OCI-LY3 (cell line): ENCODE results near the gene CAP1.

Experiments
- H2AFZ ChIP-seq: fragments of 200-600, 300-600 bp; shearing (Covaris generic); 2 replicates; pipeline ENCODE4 v1.6.0; 2014; ENCODE audit warnings: antibody characterized with exemption, low read depth, low read length
- H3K27ac ChIP-seq: fragments of 200-600, 300-600 bp; sonication (generic); 2 replicates; pipeline ENCODE4 v1.5.1; 2014; ENCODE audit warnings: mild to moderate bottlenecking, low read length, moderate library complexity, mixed read lengths
- H3K27me3 ChIP-seq: fragments of 200-600, 300-600 bp; sonication (generic); 2 replicates; pipeline ENCODE4 v1.6.1; 2014; ENCODE audit warnings: low read depth, low read length, mixed read lengths
- H3K36me3 ChIP-seq: fragments of 200-600, 300-600 bp; sonication (generic); replicated peaks from 2 replicates; pipeline ENCODE3; 2014; ENCODE audit warnings: low read depth, low read length, mixed read lengths
- H3K4me1 ChIP-seq: fragments of 300-600, 200-600 bp; sonication (generic); 2 replicates; pipeline ENCODE4 v1.6.1; 2014; ENCODE audit warnings: low read length, mixed read lengths
- H3K4me2 ChIP-seq: fragments of 200-600, 300-600 bp; sonication (generic); 2 replicates; pipeline ENCODE4 v1.6.1; 2014; ENCODE audit warnings: low read length, mixed read lengths
- H3K4me3 ChIP-seq: fragments of 300-600, 200-600 bp; sonication (generic); 2 replicates; pipeline ENCODE4 v1.5.1; 2014; ENCODE audit warnings: antibody characterized with exemption, mild to moderate bottlenecking, low read length, moderate library complexity
- H3K79me2 ChIP-seq: fragments of 300-600, 200-600 bp; shearing (Covaris generic); 2 replicates; pipeline ENCODE4 v1.6.1; 2014; ENCODE audit warnings: mild to moderate bottlenecking, low read length, mixed read lengths
- H3K9ac ChIP-seq: fragments of 300-600, 200-600 bp; shearing (Covaris generic); 2 replicates; pipeline ENCODE4 v1.6.0; 2014; ENCODE audit warnings: mild to moderate bottlenecking, low read length, moderate library complexity
- H3K9me3 ChIP-seq: fragments of 200-600, 300-600 bp; shearing (Covaris generic); 2 replicates; pipeline ENCODE4 v1.6.1; 2014; ENCODE audit warnings: low read length, mixed read lengths; ENCODE audit not compliant: insufficient read depth
- H4K20me1 ChIP-seq: fragments of 200-600, 300-600 bp; sonication (generic); 2 replicates; pipeline ENCODE4 v1.6.1; 2016; ENCODE audit warnings: low read length, mixed read lengths; ENCODE audit not compliant: insufficient read depth
- EZH2phosphoT487 ChIP-seq: fragments of 200-600 bp; shearing (Covaris generic); IDR thresholded peaks from 2 replicates; pipeline ENCODE4 v1.6.1; 2018; ENCODE audit warnings: antibody characterized with exemption, mixed run types, low read depth
- TF ChIP-seq, protein P1 (sequence below): fragments of 200-600, 300-600 bp; sonication (generic); IDR thresholded peaks from 2 replicates; pipeline ENCODE4 v1.5.1; 2014; ENCODE audit warnings: antibody characterized with exemption, low read length, low read depth

The CAP1 gene

GRCh38 chr1:40092241-40092640, 51.7 kb downstream of the CAP1 start:
- H3K79me2 ChIP-seq = peaks cover 19% of the 10 kb centered on the region
- H4K20me1 ChIP-seq = no peaks in the 10 kb centered on the region
- no peak overlapping the region for H3K27ac ChIP-seq
- no peak overlapping the region for H3K4me3 ChIP-seq
- no peak overlapping the region for H3K4me2 ChIP-seq
- H3K9me3 ChIP-seq = no peaks in the 10 kb centered on the region
- H3K4me1 ChIP-seq = peaks cover 7% of the 10 kb centered on the region
- H3K27me3 ChIP-seq = no peaks in the 10 kb centered on the region
- TF ChIP-seq, protein P1, sequence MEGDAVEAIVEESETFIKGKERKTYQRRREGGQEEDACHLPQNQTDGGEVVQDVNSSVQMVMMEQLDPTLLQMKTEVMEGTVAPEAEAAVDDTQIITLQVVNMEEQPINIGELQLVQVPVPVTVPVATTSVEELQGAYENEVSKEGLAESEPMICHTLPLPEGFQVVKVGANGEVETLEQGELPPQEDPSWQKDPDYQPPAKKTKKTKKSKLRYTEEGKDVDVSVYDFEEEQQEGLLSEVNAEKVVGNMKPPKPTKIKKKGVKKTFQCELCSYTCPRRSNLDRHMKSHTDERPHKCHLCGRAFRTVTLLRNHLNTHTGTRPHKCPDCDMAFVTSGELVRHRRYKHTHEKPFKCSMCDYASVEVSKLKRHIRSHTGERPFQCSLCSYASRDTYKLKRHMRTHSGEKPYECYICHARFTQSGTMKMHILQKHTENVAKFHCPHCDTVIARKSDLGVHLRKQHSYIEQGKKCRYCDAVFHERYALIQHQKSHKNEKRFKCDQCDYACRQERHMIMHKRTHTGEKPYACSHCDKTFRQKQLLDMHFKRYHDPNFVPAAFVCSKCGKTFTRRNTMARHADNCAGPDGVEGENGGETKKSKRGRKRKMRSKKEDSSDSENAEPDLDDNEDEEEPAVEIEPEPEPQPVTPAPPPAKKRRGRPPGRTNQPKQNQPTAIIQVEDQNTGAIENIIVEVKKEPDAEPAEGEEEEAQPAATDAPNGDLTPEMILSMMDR = no peak
- no peak for TF ChIP-seq EZH2phosphoT487
- H3K36me3 ChIP-seq = peaks cover 18% of the 10 kb centered on the region
- H2AFZ ChIP-seq = no peak overlapping the region
- H3K9ac ChIP-seq = no peak overlapping the region

- H3K4me3 ChIP-seq = no peak overlapping the region
- H3K27ac ChIP-seq = no peak overlapping the region
- no peak overlapping the region for H2AFZ ChIP-seq
- H3K36me3 ChIP-seq = peaks cover 18% of the 10 kb centered on the region
- peaks cover 12% of the 10 kb centered on the region for H3K4me1 ChIP-seq
- H3K9ac ChIP-seq = no peak overlapping the region
- H4K20me1 ChIP-seq = no peaks in the 10 kb centered on the region
- H3K27me3 ChIP-seq = no peaks in the 10 kb centered on the region
- no peak overlapping the region for H3K4me2 ChIP-seq
- H3K9me3 ChIP-seq = no peaks in the 10 kb centered on the region
- TF ChIP-seq, protein P1 = no peak
- TF ChIP-seq EZH2phosphoT487 = no peak
- peaks cover 19% of the 10 kb centered on the region for H3K79me2 ChIP-seq
These were observed 52.4 kb downstream of the CAP1 start for GRCh38 chr1:40092706-40093639.

DNA sequence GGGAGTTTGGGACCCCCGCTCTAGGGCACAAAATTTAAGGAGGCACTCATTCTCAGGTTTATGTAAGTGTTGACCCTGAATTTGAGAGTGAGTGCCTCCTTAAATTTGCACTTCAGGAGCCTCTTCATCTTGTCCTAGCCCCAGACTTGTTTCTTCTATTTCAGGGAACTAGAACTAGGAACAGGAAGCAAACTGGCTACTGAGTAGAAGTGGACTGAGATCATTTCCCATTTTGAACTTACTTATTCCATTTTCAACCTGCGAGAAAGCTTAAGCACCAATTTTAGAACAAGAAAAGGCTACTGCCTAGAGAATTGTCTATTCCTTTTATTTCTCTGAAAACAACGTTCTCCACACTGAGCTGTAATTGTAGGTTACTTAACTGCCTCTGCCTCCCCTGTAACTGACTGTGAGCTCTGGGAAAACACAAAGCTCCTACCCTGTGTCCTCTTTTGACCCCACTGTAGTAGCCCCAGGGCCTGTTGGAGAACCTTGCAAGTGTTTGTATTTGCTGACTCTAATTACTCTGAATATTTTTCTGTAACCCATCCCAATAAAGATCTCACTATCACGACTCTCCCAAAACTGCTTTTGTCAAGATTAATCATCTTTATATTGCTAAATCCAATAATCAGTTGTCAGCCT, 54.1 kb downstream of the CAP1 start:
- TF ChIP-seq EZH2phosphoT487 = no peak
- TF ChIP-seq, protein P1 = no peak
- H3K79me2 ChIP-seq = peaks cover 19% of the 10 kb centered on the region
- no peak overlapping the region for H3K4me2 ChIP-seq
- no peak overlapping the region for H3K4me3 ChIP-seq
- peaks cover 14% of the 10 kb centered on the region for H3K36me3 ChIP-seq
- H3K27me3 ChIP-seq = no peaks in the 10 kb centered on the region
- peaks cover 12% of the 10 kb centered on the region for H3K4me1 ChIP-seq
- H3K9ac ChIP-seq = no peak overlapping the region
- H3K9me3 ChIP-seq = no peaks in the 10 kb centered on the region
- H3K27ac ChIP-seq = no peak overlapping the region
- no peak overlapping the region for H2AFZ ChIP-seq
- no peaks in the 10 kb centered on the region for H4K20me1 ChIP-seq

DNA sequence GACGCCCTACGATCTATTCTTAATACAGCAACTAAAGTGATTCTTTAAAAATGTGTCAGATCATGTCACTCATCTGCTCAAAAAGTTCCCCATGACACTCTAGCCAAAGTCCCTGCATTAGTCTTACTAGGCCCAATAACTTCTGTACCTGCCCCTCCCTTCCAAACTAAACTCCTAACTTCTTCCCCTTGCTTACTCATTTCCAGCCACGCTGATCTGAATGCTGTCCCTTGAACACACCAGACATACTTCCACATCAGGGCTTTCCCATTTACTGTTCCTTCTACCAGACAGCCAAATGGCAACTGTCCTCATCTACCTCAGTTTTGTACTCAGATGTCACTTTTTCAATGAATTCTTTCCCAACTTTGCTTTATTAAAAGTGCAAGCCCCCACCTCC, 55.3 kb downstream of the CAP1 start:
- no peak overlapping the region for H3K4me2 ChIP-seq
- H3K27me3 ChIP-seq = no peaks in the 10 kb centered on the region
- H3K9ac ChIP-seq = no peak overlapping the region

More for the DNA sequence above, 55.3 kb downstream of the CAP1 start:
- H3K9me3 ChIP-seq = no peaks in the 10 kb centered on the region
- H3K79me2 ChIP-seq = peaks cover 19% of the 10 kb centered on the region
- H4K20me1 ChIP-seq = no peaks in the 10 kb centered on the region
- no peak overlapping the region for H3K4me3 ChIP-seq
- no peak overlapping the region for H2AFZ ChIP-seq
- H3K36me3 ChIP-seq = peaks cover 8% of the 10 kb centered on the region
- no peak overlapping the region for H3K27ac ChIP-seq
- peaks cover 12% of the 10 kb centered on the region for H3K4me1 ChIP-seq
- no peak for TF ChIP-seq EZH2phosphoT487
- TF ChIP-seq, protein P1 = no peak
